Endometrial microvascular endothelial cells (primary cell): ENCODE results near the gene RND2. TPM values are rescaled to one million over a fixed set of nuclear protein-coding genes. Genes with fewer than 3 reads are reported as not detected.
"Not testable (repeated sequence)": the region's sequence is repeated elsewhere in the genome, so short reads cannot be mapped to it uniquely, and the experiment has no call there.

Experiments
- in situ Hi-C: cut with HindIII; loops from 2 replicates; pipeline ENCODE4 v1.10.0; 2017; ENCODE audit warnings: low sequenced_read_pairs, low pct_unique_long_range_greater_than_20kb; ENCODE audit errors: inconsistent ontology term
- total RNA-seq: library from RNA; depleted of rRNA; stranded (reverse); fragments of >200 nt; gene quantifications from one replicate; pipeline ENCODE4 v1.2.3, GENCODE V29; 2015; ENCODE audit errors: inconsistent ontology term

RND2 gene
- total RNA-seq, 1 donor from 2014 or later: under 0.01 TPM

DNA sequence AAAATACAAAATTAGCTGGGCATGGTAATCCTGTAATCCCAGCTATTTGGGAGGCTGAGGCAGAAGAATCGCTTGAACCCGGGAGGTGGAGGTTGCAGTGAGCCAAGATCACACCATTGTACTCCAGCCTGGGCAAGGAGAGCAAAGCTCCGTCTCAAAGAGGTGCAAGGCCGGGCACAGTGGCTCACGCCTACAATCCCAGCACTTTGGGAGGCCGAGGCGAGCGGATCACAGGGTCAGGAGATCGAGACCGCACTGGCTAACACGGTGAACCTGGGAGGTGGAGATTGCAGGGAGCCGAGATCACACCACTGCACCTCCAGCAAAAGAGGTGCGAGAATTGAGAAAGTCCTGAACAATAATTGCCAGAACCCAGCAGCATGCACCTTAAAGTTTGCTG, 24.1 kb upstream of the RND2 start:
- in situ Hi-C loops: not testable (repeated sequence)

DNA sequence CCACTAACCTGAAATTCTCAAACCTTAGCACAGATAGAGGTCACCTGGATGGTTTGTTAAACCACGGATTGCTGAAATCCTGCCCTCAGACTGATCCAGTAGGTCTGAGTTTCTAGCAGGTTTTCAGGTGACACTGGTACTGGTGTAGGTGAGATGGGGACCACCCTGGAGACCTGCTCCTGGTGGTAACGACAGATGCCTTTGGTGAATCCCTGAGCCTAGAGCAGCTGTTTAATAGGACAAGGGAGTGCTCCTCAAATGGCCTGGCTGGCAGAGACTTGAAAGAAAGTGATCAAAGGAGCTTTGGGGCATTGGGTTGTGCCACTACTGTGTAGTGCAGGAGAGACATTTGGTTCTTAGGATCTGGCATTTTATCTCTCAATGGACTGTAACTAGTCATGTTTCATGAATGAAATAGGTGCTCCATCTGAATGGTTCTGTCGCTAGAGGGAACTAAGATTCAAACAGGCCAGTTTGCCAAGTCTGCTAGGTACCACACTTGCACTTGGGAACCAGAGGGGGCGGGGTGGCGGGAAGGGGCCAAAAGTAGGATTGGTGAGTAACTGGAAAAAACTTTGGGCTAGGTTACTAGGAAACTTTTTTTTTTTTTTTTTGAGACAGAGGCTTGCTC, 21.4 kb upstream of the RND2 start:
- in situ Hi-C loops: no loop called here

DNA sequence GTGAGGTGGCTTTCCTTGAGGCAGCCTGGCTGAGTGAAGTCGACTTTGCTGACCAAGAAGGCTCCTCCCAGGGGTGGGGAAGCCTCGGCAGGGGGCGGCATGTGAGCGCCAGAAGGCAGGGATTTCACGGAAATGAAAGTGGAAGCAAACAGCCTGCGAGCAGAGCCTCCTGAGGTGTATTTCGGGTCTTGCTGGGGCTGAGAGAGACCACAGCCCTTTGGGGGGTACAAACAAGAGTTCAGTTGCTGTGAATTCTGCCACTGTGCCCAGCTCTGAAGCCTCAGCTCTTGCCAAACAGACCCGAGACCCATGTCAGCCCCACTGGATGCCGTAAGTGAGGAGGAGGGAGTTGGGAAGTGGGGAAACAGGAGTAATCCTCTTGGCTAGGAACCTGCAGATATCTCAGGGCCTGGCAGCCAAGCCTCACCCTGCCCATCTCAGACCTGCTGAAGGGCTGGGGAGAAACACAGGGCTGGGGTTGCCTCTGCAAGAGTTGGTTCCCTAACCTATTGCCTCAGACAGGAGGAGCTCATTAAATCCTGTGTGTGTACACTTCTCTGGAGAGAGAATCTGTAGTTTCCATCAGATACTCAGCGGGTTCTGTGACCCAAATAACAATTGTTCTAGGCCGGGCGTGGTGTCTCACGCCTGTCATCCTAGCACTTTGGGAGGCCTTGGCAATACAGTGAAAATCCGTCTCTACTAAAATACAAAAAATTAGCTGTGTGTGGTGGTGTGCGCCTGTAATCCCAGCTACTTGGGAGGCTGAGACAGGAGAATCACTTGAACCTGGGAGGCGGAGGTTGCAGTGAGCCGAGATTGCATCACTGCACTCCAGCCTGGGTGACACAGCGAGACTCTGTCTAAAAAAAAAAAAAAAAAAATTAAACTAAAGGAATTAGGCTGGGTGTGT, 18.1 kb upstream of the RND2 start, which contains the start of gene IFI35:
IFI35 (plus strand) TSS at position 146 of the 913 bp plus-strand sequence; CDS start at position 310, 164 bp downstream.
- in situ Hi-C loops: no loop called here

DNA sequence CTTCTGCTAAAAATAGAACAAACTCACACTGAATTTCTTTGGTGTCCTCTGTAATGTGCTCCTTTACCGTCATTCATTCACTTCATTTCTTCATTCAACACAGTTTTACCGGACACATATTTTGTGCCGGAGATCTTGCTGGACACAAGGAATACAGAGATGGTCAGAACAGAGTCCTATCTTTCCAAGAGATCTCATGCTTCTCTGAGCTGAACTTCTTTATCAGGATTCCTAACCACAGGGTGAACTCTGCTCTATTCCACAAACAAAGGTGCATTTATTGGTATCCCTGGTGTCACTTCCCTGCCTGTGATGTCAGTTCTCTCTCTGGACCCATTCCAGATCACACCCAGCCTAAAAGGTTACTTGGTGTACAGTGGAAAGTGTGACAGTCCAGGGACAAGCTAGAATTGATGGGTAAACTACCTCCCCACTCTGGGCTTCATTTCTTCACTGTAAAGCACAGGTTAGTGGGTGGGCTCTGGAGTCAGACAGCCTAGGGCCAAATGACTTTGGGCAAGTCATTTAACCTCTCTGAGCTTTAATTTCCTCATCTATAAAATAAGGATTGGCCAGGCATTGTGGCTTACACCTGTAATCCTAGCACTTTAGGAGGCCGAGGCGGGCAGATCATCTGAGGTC, 14.2 kb upstream of the RND2 start:
- in situ Hi-C loops: no loop called here

DNA sequence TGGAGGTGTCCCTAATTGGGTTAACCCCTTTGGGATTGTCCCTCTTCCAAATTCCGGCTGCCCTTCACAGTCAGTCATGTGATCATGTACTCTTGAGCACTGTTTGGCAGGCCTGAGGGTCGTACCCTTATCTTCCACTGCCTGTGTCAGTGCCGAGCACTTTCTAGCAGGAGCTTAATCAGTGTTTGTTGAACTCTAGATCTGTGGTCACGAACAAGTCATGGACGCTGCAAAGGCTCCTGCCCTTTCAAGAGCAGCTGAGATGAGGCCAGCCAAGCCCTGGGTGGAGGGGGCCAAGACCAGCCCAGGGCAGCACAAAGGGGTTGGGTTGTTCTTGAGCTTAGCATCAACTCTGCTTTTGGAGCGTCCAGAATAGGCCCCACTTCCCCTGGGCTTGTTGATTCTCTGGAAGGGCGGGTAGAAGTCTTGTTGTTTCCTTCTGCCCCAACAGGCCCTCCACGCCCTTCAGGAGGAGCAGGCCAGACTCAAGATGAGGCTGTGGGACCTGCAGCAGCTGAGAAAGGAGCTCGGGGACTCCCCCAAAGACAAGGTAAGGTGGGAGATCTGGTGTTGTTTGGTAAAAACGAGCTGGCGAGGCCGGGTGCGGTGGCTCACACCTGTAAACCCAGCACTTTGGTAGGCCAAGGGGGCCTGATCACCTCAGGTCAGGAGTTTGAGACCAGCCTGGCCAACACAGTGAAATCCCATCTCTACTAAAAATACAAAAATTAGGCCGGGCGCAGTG, 13.1 kb upstream of the RND2 start:
- in situ Hi-C loops: no loop called here

DNA sequence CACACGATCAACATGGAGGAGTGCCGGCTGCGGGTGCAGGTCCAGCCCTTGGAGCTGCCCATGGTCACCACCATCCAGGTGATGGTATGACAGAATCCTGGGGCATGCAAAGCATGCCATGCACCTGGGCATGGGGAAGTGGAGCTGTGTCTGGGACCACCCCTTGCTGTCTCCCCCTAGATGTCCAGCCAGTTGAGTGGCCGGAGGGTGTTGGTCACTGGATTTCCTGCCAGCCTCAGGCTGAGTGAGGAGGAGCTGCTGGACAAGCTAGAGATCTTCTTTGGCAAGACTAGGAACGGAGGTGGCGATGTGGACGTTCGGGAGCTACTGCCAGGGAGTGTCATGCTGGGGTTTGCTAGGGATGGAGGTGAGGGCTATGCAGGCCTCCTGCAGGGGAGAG, 11.7 kb upstream of the RND2 start:
- in situ Hi-C loops: no loop called here

DNA sequence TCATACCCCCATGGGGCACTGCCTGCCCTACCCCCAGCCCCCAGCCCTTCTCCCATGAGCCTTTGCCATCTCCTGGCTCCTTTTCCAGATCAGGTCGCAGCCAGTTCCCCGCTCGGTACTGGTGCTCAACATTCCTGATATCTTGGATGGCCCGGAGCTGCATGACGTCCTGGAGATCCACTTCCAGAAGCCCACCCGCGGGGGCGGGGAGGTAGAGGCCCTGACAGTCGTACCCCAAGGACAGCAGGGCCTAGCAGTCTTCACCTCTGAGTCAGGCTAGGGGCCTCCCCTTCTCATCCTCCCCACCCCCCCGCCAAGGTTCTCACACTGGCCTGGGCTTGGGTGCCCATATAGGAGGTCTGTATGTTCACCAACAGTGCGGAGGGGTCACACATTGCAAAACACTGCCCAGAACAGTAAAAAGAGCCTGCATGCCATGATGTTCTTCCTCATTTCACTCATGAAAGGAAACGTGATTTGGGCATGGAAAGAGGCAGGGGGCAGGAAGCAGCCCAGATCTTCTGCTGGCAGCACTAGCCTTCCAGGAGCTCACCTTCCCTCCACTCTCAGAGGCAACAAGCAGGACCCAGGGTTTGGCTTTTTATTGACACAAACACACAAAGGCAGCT, 10.9 kb upstream of the RND2 start:
- in situ Hi-C loops: no loop called here

DNA sequence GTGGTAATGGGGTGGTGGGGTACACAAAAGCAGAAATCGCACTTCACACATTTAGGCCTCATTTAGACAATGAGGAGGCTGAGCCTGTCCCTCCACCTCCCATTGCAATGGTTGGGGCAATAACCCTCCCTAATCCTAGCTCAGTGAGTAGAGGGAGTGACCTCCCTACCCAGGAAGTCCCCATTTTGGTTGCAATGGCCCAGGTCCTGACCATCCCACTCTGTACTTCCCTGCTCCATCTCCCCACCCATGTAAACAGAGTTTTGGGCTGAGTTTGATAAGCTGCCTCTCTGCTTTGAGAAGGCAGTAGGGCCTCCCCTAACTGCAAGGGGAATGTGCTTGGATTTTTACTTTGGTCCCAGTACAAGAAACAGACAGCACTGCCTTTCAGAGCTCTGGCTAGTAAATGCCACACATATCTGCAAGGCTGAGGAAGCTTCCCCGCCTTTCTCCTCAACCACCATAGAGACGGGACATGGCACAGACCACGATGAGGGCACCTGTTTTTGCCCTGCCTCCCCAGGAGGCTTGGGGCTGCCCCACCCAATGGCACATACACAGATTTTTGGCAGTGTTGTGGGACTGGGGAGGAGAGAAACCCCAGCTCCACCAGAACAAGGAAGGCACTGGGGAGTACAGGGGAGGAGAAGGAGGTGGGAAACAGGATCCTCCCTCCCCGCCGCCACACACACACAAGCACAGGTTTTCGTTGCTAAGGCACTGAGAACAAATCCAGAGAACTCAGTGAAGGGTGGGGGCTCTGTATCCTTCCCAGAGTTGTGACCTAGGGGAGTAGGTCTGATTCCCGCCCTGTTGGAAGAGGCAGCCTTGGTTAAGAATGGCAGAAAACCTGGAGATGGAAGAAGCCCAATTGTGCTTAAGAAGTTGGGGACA, 10.1 kb upstream of the RND2 start:
- in situ Hi-C loops: no loop called here

DNA sequence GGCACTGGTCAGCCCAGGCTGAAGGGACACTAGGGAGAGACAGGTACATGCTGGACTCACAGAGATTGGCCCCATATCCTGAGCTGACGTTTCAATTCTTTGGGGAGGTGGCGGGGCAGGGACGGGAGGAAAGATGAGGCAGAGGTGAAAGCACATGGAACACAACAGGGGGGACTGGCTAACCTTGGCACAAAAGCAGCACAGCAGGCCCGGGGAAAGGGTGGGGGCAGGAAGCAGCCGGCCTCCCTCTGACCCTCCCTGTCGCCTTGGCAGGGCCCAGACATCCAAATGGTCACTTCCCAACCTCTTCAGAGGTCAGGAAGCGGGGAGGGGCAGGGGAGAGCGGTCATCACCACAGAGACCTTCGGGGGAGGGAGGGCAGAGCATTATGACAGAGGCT, 9.5 kb upstream of the RND2 start:
- in situ Hi-C loops: no loop called here

DNA sequence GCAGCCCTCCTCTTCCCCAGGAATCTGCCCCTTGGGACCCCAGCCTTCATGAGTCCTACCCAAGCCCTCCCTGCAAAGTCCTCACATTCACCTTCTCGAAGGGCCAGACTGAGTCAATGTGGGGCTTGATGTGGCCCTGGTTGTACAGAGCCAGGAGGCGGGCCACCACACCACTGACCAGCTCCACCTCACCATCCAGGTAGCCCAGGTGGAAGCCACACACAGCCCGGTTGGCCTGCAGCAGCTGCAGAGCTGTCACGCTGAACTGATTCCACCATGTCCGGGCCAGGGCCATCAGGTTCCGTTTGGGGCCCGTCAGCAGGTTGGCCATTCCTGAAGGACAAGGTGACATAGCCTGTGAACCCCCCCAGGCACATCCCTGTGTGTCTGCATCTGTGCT, 8.8 kb upstream of the RND2 start:
- in situ Hi-C loops: no loop called here

DNA sequence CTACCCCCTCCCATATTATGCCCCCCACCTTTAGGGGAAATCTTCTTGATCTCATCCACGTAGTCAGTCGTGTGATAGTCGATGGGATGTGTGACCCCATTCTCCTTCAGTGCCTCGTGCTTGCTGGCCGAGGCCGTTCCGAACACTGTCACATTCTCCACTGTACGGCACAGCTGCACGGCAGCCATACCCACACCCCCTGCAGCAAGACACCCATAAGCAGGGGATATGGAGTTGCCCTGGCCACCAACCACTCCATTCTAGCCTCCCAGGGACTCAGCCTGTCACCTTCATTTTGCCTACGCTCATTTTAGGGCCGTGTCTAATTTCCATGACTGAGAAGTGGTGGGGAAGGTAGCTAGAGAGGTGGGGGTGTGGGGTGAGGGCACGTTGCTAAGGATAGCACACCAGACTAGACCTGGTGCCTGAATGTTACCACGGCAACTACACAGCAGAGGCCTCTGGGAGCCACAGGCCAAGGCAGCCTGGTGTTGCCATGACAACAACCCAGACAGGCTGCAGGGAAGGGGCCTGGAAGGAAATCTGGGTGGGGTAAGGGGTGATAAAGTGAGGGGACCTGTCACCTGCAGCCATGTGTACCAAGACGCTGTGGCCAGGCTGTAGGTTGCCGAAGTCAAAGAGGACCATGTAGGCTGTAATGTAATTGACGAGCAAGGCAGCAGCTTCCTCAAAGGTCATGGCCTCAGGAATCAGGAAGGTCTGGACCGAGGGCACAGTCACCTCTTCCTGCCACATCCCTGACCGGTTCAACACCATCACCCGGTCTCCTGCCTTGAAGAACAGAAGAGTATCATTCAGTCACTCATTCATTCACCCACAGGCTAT, 6.8 kb upstream of the RND2 start:
- in situ Hi-C loops: no loop called here

DNA sequence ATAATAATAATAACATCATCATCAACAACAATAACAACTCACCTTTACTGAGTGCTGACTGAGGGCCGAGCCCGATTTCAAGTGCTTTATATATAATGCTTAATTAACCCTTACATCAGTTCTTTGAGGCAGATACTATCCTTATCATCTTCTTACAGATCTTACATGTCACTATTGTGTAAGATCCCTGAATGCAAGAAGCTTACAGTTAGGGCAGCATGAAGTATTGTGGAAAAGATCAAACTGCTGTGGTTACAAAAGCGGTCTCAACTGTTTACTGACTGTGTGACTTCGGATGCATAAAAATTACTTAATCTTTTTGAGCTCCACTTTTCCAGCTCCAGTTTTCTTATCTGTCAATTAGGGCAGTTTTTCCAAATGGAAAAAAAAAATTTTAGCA, 6.1 kb upstream of the RND2 start:
- in situ Hi-C loops: no loop called here

DNA sequence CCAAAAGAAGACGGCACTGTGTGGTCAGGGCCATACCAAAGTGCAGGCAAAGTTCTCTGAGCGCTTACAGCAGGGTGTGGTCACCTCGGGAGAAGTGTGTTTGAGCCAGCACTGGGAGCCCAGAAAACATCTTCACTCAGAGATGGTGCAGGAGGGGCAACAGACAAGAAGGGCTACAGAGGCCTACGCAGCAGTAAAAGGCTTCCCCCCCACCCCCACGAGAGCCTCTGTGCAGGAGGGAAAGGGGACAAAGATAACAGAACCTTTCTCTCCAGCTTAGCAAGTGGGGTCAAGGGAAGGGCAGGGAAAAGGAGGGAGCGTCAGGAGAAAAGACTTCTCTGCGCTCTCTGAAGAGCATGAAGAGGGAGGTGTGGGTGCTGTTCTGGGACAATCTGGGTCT, 5.6 kb upstream of the RND2 start:
- in situ Hi-C loops: no loop called here

DNA sequence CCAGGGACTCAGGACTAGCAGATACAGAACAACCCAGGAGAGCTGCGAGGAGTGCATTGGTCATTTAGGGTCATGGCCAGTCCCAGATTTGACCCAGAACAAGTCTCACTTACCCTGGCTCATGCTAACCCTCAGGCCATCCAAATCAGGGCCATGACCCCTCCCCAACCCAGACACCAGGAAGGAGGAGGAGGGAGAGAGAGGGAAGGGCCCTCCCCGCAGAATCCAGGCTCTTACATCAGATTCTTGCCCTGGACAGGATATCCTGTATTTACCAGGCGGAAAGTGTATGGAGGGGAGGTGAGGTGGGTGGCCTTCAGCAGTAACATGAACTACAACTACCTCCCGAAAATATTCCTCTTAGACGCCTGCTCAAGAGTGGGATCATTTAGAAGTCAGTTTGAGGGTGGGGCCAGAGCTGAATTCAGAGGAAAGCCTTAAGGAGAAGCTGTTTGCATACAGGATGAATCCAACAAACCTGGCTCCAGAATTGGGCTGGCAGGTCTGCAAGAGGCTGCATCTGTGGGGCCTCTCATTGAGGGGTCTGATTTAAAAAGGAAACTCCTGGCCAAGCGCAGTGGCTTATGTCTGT, 4.9 kb upstream of the RND2 start:
- in situ Hi-C loops: no loop called here

DNA sequence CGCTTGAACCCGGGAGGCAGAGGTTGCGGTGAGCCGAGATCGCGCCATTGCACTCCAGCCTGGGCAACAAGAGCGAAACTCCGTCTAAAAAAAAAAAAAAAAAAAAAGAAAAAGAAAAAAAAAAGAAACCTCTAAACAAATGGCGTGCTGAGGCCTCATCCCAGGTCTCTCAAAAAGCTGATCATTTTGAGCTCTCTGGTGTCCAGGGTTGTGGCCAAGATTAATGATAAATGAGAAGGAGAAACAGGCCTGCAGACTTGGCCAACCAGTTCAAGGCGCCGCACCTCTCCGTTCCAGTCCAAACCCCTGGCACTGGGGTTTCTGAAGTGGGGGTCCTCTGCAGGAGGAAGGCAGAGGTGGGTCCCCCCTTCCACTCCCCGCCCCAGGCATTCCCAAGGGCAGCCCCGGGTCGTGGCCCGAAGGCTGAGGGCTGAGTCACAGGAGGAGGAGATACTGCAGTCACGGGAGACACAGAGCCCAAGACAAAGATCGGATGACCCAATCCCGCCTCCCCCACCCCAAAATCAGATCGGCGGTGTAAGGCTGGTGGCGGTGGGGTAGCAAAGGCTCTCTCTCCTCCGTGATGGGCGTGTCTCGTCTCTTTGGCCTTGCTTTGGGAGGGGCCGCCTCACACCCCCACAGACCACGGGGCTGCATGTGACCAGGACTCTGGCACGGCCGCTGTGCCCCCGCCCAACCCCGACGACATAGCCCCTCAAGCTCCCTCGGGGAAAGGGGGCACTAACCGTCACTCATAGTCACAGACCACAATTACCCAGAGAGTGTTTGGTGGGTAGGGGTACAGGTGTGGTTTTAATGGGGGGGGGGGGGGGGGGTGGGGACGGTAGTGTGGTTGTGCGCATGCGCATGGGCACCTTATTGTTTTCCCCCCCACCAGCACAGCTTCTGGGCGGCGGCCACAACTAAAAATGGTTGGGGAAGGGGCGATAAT, 4.0 kb upstream of the RND2 start:
- in situ Hi-C loops: no loop called here
